ENCODE data around the gene ATXN7. TPM values are rescaled to one million over a fixed set of nuclear protein-coding genes. Genes with fewer than 3 reads are reported as not detected.

ATXN7 gene
- total and polyA plus RNA-seq, 2 of the 13 experiments (the other 11 are each of a cell fraction or from before 2014, with no cell fraction given), result 13.8 to 20.0 TPM

GRCh38 chr3:64028754-64029153, 165.1 kb downstream of the ATXN7 start (continued):
- TF ChIP-seq, protein P1, sequence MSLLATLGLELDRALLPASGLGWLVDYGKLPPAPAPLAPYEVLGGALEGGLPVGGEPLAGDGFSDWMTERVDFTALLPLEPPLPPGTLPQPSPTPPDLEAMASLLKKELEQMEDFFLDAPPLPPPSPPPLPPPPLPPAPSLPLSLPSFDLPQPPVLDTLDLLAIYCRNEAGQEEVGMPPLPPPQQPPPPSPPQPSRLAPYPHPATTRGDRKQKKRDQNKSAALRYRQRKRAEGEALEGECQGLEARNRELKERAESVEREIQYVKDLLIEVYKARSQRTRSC (CRISPR knock-in tag; IDR thresholded peaks at IDR 0.05; ENCODE audit: low read depth), result no peak
- TF ChIP-seq, protein P2, sequence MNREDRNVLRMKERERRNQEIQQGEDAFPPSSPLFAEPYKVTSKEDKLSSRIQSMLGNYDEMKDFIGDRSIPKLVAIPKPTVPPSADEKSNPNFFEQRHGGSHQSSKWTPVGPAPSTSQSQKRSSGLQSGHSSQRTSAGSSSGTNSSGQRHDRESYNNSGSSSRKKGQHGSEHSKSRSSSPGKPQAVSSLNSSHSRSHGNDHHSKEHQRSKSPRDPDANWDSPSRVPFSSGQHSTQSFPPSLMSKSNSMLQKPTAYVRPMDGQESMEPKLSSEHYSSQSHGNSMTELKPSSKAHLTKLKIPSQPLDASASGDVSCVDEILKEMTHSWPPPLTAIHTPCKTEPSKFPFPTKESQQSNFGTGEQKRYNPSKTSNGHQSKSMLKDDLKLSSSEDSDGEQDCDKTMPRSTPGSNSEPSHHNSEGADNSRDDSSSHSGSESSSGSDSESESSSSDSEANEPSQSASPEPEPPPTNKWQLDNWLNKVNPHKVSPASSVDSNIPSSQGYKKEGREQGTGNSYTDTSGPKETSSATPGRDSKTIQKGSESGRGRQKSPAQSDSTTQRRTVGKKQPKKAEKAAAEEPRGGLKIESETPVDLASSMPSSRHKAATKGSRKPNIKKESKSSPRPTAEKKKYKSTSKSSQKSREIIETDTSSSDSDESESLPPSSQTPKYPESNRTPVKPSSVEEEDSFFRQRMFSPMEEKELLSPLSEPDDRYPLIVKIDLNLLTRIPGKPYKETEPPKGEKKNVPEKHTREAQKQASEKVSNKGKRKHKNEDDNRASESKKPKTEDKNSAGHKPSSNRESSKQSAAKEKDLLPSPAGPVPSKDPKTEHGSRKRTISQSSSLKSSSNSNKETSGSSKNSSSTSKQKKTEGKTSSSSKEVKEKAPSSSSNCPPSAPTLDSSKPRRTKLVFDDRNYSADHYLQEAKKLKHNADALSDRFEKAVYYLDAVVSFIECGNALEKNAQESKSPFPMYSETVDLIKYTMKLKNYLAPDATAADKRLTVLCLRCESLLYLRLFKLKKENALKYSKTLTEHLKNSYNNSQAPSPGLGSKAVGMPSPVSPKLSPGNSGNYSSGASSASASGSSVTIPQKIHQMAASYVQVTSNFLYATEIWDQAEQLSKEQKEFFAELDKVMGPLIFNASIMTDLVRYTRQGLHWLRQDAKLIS (CRISPR knock-in tag; IDR thresholded peaks at IDR 0.05), result no peak
- no peak for TF ChIP-seq ZNF782 (CRISPR knock-in tag; IDR thresholded peaks at IDR 0.05; ENCODE audit: borderline replicate concordance)
- no peak for TF ChIP-seq ZUFSP (CRISPR knock-in tag; IDR thresholded peaks at IDR 0.05; ENCODE audit: borderline replicate concordance)
- no peak for TF ChIP-seq RCOR2 (CRISPR knock-in tag; IDR thresholded peaks at IDR 0.05)
- no peak for TF ChIP-seq ISX (CRISPR knock-in tag; conservative IDR thresholded peaks at IDR 0.05)
- TF ChIP-seq, protein P3, sequence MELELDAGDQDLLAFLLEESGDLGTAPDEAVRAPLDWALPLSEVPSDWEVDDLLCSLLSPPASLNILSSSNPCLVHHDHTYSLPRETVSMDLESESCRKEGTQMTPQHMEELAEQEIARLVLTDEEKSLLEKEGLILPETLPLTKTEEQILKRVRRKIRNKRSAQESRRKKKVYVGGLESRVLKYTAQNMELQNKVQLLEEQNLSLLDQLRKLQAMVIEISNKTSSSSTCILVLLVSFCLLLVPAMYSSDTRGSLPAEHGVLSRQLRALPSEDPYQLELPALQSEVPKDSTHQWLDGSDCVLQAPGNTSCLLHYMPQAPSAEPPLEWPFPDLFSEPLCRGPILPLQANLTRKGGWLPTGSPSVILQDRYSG (CRISPR knock-in tag; IDR thresholded peaks at IDR 0.05), result no peak
- no peak for TF ChIP-seq BRF2 (CRISPR knock-in tag; IDR thresholded peaks at IDR 0.05)
- no peak for TF ChIP-seq CC2D1A (CRISPR knock-in tag; IDR thresholded peaks at IDR 0.05)
- TF ChIP-seq ZNF674 (CRISPR knock-in tag; IDR thresholded peaks at IDR 0.05; ENCODE audit: low read depth), result no peak
- no peak for TF ChIP-seq RFX5 (IDR thresholded peaks at IDR 0.05; ENCODE audit: low read depth, low read length)

Data from HepG2 (cell line).